NCI-H2107 treated with DMSO at 0.1 percent for 48 hours (cell line): ENCODE results near the gene CST5.
"Not testable (repeated sequence)": the region's sequence is repeated elsewhere in the genome, so short reads cannot be mapped to it uniquely, and the experiment has no call there.

Experiments used
- DNase-seq: peaks from one replicate; lab custom pipeline; 2025; ENCODE audit not compliant: unreplicated experiment; lab: John Stamatoyannopoulos, UW

Gene CST5, protein sequence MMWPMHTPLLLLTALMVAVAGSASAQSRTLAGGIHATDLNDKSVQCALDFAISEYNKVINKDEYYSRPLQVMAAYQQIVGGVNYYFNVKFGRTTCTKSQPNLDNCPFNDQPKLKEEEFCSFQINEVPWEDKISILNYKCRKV

DNA sequence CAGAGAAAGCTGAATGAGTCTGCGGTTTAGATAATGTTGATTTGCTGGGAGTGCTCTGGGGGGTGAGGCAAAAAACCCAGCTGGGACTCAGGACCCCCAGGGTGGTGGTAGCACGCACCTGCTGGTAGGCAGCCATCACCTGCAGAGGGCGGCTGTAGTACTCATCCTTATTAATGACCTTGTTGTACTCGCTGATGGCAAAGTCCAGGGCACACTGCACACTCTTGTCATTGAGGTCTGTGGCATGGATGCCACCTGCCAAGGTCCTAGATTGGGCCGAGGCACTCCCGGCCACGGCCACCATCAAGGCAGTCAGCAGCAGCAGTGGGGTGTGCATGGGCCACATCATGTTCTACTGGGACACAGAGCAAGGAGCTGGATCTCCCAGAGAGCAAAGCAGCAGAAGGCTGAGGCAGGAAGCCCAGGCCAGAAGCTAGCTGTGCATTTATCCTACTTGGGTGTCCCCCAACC lies at the start of gene CST5:
CST5 (minus strand) TSS at position 421 of the 471 bp plus-strand sequence; CDS start at position 349, 72 bp downstream.
- no peak for DNase-seq

DNA sequence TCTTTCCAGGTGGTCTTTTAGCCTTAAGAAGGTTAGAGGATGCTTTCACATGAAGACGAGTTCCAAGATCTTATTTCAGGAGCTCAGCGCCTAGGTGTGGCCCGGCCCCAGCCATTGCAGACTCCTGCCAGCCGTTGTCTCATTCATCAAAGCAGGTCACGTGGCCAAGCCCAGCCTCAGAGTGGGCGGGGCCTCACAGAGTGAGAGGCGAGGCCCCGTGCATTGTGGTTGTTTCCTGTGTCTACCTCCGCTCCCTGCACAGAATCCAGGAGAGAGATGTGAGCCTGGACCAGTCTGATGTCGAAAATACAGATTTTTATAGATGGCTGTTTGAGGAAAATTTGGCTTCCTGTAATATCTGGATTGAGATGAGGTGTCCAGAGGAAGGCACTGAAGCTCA lies 49.2 kb upstream of the CST5 start:
- no peak for DNase-seq

DNA sequence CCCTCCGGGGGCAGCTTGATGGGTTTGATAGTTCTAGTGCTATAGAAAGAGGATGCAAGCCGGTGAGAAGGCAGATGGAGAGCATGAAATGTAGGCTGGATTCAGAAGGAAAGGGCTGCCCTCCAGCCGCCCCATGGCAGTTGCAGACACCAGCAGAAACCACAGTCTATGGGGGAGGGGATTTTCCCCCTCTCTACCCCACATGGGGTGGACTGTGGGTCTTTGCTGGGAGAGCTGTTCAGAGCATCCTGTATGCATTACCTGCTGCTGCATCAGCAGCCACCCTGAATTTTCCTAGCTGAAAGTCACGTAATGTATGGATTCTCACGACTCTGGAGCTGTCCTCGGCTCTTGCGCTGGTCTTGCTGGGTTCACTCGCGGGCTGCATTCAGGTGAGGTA lies 48.8 kb upstream of the CST5 start:
- DNase-seq: no peak

DNA sequence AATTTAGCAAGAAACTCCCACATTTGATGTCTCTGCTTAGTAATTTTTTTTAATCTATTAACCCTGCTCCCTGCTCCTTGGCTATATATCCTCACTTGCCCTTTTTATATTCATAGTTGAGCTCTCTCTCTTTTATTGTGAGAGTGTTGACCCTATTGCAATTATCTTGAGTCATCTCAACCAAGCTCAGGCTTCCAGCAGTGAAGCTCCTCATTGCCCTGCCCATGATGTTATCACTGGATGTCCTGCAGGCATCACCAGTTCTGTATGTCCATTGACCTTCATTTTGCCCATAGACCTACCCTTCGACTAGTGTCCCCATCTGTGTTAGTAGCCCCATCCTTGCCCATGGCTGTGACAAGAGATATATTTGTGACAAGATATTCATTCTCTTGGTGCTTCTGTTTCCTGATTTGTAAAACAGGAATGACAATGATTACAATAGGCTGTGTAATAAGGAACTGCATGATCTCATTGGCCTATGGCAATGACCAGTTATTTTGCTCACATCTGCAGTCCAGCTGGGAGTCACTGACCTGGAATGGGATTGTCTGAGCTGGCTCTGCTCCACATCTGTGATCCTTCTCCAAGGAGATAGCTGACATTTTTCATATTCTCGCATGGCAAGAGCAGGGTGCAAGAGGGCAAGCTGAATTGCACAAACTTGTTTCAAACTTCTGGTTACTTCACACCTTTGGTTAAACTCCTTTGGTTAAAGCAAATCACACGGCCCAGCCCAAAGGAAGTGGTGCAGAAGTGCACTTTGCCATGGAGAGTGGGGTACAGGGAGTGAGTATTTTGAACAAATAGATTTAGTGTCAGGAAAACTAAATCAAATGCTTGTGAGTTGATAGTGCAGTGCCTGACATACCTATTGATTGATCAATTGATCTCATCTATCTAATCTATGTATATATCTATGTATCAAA lies 47.7 kb upstream of the CST5 start:
- no peak for DNase-seq

DNA sequence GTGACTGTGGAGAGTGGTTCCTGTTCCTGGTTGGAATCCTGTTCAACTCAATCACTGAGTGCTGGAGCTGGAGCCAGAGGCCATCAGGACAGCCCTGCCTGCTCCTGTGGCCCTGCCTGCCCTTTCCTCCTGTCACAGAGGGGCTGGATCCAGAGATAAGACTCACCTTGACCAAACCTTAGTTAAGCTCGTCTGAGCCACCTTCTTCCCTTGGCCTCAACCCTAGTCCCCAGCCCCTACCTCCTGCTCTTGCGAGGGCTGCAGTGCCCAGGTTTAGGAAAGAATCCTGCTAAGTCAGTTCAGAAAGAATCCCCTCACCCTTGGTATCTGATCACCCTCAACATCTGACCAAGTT lies 47.0 kb upstream of the CST5 start:
- no peak for DNase-seq

DNA sequence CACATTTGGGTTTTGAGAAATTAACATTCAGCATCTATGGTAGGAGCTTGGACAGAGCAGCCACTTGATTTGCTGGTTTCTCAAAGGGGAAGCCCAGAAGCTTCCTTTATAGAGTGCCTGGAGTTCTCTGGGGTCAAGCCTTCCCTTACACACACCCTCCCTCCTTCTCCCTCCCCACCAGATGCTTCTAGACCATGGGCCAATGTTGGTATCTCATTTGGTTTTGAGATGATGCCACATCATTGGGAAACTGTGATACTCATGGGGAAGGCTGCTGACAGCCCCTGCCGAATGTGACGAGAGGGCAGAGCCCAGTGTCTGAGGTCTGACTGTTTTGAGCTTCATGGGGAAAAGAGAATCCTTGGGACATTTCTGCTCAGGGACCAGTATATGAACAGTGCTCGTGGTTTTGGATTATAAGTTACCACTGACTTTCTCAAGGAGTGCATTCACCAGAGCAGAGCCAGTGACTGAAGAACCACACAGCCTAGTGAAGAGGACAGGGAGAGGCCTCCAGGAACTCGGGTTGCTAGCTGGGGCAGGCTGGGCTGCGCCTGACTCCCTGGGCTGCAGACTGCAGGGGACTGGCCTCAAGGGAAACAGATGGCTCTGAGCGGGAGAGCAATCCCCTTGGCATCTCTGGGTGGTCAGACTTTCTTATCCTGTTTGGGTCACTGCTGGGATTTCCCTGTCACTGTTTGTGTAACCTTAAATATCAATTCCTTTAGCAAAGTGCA lies 46.4 kb upstream of the CST5 start:
- DNase-seq: no peak

DNA sequence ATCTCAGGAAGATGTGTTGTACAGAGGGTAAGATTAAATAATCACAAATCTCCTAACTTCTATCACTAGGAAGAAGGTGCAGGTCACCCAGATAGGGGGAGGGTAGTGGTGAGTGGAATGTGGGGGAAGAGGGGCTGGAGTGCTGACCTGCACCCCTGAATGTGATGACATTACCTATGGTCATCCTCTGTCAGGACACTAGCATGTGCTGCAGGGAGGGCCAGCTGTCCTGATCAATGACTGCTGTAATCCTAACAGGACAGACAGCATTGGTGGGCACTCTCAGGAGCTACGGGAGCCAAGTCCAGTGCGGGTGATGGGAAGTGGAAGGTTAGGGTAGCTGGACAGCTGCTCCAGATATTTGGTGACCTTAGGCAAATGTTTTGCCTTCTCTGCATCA lies 45.2 kb upstream of the CST5 start:
- no peak for DNase-seq

DNA sequence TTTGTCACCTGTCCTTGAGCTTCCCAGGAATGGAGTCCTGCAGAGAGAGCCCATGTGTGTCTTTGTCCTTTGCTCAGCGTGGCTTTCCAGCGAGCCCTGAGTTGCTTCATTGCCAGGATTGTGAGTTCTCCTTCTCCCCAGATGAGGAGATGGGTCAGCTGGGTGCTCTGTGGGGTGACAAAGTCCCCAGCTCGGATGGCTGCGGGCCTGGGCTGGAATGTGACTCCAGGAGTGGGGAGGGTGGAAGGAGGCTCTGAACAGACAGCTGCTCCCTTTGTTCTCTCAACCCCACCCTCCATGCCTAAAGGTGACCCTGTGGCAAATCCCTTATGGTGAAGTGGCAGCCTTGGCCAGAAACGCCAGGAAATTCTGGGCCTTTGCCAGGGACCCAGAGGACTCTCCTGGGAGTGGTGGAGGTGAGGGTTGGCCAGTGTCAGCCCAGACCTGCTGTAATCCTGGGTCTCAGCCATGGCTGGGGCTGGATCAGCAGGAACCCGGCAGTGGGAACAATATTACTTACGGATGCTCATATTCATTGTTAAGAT lies 44.4 kb upstream of the CST5 start:
- DNase-seq: no peak

DNA sequence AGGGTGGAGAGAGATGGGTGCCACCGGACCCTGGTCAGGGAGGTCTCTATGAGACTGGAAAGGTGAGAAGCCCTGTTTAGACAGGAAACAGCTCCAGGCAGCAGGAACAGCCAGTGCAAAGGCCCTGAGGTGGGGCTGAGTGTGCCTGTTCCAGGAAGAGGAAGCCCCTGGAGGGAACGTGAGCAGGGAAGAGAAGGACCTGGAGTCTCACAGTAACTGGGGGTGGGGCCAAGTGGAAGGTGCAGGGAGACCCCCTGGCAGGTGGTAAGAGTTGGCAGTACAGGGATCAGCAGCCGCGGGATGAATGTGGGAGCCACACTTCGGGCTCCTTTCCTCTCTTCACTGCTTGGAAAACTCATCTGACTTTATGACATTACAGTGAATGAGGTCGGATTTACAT lies 43.8 kb upstream of the CST5 start:
- DNase-seq: no peak

DNA sequence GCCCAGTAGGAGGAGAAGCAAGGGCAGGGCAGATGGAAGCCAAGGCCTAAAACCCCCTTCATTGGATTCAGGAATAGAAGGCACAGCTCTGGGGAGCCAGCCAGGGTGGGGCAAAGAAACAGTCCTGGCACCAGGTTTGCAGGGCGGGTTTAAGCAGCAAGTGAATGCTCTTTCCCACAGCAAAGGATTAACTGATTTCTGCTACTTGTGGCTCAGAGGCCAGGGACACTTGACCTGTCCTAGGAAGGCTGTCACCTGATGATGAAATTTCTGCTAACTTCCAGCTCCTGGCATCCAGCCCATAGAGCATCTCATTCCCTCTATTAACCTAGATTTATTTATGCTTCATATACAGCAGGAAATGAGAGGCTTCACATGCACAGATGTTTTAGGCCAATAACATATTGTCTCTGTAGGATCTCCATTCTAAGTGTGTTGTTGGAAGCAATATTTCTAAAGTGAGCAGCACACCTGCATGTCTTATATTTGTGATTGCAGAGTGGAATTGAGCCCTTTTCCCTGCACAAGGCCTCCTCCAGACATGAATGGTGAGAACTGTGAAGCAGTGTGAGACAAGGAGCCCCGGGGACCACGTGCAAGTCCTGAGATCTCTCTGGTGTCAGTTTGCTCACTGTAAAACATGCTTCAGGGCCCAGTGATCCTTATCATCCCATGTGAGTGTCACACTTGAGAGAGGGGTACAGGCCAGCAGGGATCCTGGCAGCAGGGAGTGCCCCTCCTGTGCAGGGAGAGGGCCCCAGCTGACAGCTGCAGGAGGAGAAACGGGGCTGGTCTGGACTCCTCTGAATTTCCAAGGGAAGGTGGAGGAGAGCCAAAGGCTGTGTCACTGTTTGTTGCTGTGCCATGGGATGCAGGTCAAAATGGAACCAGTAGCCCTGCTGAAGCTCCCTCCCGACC lies 41.1 kb upstream of the CST5 start:
- no peak for DNase-seq

DNA sequence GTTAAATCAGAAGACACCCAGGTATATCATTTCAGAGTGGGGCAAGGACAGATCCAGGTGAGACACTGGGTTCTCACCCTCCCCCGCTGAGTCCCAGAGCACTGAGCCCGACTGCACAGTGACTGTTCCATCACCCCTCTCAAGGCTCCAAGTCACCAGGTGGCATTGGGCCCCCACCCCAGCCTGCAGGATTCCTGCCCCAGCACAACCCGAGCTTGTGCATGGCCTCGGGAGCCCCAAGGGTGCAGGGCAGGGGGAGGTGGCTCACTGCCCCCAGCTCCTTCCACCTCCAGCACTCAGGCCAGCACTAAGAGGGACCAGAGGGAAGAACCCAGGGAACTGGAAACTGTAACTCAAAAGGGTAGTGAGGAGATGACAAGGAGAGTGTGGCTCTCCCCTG lies 39.3 kb upstream of the CST5 start:
- DNase-seq: no peak

DNA sequence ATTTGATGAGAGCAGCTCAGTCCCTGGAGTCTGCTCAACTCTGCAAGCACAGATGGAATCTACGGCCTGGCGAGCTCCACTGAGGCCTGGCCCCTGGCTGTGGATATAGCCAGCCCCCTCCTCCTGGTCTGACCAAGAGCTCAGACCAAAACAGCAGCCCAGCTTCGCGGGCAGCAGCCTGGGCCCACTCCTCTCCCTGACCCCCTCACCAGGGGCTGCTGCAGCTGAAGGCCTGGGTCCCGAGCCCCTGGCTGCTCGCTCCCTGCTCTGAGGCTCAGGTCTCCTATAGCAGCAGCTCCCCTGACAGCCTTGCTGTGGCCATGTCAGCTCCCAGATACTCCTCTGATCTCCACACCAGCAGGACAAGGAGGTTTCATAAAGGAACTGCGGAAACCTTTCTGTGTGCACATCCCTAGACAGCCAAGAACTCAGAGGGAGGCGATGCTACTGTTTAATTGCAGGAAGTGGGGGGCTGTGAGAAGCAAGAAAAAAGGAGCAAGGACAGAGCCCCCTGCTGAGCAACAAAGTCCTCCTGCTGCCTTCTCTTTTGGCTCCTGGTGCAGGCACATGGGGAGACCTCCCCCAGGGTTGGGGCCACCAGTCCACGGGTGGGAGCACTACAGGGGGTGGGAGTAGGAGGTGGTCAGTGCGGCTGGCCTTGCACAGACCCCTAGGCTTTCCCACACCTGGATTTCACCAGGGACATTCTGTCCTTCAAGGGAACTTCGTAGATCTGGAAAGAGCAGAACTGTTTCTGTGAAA lies 38.7 kb upstream of the CST5 start:
- DNase-seq: no peak

DNA sequence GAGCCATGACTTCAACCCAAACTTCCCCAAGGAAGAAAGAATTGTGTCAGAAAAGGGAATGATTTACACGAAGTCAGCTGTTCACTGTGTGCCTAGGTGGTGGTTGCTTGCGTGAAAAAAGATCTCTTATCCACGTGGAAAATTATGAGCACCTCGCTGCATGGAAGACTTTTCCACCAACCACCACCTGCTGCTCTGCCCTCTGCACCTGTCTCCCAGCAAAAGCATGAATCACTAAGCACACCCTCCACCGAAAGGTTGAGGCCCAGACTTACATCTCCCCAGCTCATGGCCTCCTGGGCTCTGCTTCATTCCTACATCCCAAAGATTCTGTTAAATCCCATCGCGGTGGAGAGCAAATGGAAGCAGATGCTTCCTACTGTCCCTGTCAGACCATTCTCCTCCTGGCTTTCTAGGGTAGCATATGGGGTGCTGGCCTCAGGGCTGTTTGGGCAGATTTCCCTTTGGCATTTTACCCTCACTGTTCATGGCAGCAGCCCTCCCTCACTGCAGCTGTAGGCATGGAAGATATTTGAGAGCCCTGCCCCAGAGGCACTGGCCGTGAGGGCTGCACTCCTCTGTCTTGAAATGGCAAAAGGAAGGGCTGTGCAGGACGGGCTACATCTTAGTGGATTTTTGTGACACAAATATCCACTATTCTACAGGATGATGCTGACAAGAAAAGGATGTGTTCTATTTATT lies 37.6 kb upstream of the CST5 start:
- DNase-seq: no peak

DNA sequence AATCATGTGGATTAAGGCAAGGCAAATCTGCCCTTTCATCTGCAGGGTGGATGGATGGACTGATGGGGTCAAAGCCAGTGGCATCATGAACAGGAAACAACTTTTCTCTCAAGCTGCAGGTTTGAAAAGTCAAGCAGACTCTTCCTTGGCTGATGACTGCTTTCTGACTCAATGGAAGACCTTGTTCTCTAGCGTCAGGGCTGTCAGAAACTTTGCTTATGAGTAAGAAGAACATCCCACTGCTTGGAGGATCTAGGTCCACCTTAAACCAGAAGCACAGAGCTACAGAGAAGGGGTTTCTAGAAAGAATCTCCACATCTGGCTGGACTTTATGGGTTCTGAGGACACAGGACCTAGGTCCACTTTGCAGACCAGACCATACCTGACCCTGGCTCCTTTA lies 36.3 kb upstream of the CST5 start:
- DNase-seq: no peak

DNA sequence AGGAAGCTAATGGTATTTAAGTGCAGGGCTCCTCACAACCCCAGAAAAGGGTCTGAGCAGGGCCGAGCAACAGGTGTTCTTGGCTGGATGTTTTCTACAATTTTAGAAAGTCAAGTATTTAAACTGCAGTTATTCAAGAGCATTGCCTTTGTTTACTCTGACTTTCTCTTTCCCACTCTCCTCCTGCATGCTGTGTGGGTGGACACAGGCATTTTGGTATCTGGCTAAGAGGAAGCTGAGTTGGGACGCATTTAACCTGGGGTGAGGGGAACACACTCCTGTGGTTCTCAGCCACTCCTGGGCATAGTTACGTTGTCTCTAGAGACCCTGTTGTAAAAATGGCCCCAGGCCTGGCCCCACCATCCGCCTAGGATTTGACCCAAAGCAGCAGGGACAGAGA lies 34.9 kb upstream of the CST5 start:
- not testable (repeated sequence) for DNase-seq

DNA sequence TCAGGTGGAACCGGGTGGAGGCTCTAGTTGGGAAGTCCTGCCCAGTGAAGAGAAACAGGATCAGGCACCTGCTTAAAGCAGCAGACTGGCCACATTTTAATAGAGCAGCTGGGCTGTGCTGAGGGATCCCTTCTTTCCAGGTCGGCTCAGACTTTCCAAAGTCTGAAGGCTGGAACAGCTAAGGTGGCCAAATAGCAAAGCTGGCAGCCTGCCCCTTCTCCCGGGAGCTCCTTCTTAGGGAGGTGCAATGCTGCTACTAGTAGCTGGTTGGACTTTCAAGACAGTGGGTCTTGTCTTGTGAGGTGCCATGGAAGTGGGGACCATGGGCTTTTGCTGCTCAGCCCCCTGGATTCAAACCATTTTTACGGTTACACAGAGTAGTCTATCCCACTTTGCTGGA lies 30.7 kb upstream of the CST5 start:
- no peak for DNase-seq

DNA sequence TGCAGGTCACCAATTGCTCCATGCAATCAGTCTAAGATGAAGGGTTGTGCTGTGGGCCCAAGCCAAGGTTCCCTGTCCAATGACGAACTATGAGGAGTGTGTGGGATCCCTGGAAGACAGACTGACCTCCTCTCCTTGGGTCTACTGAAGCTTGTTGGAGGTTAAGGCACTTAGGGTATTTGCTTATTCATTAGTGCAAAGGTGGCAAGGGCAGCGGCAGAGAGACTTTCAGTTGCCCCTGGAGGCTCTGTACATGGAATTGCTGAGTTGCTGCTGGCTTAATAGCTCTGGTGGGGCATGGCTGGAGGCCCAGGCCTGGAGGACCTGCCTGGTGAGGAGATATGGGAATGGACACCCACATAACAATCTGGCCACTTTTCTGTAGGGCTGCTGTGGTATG lies 29.8 kb upstream of the CST5 start:
- no peak for DNase-seq

DNA sequence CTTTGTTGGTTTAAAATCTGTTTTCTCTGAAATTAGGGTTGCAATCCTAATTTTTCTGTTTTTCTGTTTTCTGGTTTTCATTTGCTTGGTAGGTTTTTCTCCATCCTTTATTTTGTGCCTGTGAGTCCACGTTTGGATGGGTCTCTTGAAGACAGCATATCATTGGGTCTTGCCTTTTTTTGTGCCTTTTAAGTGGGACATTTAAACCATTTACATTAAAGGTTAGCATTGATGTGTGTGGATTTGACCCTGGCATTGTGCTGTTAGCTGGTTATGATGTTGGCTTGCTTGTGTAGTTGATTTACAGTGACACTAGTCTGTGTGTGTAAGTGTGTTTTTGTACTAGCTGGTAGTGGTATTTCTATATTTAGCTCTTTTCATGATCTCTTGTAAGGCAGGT lies 28.0 kb upstream of the CST5 start:
- DNase-seq: no peak

DNA sequence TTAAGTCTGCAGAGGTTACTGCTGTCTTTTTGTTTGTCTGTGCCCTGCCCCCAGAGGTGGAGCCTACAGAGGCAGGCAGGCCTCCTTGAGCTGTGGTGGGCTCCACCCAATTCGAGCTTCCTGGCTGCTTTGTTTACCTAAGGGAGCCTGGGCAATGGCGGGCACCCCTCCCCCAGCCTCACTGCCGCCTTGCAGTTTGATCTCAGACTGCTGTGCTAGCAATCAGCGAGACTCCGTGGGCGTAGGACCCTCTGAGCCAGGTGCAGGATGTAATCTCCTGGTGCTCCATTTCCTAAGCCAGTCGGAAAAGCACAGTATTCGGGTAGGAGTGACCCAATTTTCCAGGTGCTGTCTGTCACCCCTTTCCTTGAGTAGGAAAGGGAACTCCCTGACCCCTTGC lies 22.8 kb upstream of the CST5 start:
- DNase-seq: not testable (repeated sequence)
